T47D (cell line): ENCODE data around the gene IDI1.

ENCODE experiments used
- DNase-seq, 2 experiments: peaks; one replicate each; pipeline versions ENCODE4 v3.0.0 to v3.0.0-alpha.2; 2011 to 2012; ENCODE audit warnings: low read depth in 1 of 2, low spot score in 1 of 2
- JUND ChIP-seq: IDR thresholded peaks from 2 replicates; pipeline ENCODE4 v1.6.1; 2012; ENCODE audit warnings: low read depth
- in situ Hi-C: cut with HindIII; loops from 2 replicates; pipeline ENCODE4 v1.10.0; 2016; ENCODE audit warnings: low sequenced_read_pairs, low pct_unique_long_range_greater_than_20kb

The IDI1 gene

GRCh38 chr10:1037098-1037497 is 11.8 kb downstream of the IDI1 start:
- DNase-seq = no peak
- in situ Hi-C loops = no loop called here
- no peak for TF ChIP-seq JUND

GRCh38 chr10:1036341-1036791 is 12.6 kb downstream of the IDI1 start:
- no peak for TF ChIP-seq JUND
- in situ Hi-C loops = no loop called here
- no peak for DNase-seq

- DNase-seq = no peak
- in situ Hi-C loops = no loop called here
- no peak for TF ChIP-seq JUND
Observed at GRCh38 chr10:1035201-1035600, 13.7 kb downstream of the IDI1 start.

- TF ChIP-seq JUND = no peak
- DNase-seq = peak in 1 of 2 experiments; percentile 50
- in situ Hi-C loops = no loop called here
Observed at GRCh38 chr10:1034758-1035157, 14.2 kb downstream of the IDI1 start.

GRCh38 chr10:1033601-1034000 is 15.3 kb downstream of the IDI1 start:
- in situ Hi-C loops = no loop called here
- no peak for TF ChIP-seq JUND
- DNase-seq = no peak

- no peak for TF ChIP-seq JUND
- no peak for DNase-seq
- in situ Hi-C loops = no loop called here
Observed at GRCh38 chr10:1029838-1030237, 19.1 kb downstream of the IDI1 start.

- in situ Hi-C loops = no loop called here
- TF ChIP-seq JUND = no peak
- DNase-seq = no peak
Observed at GRCh38 chr10:1026578-1026977, 22.3 kb downstream of the IDI1 start.

GRCh38 chr10:1025683-1026082 is 23.2 kb downstream of the IDI1 start, which contains the start of gene IDI2:
TSS of gene IDI2 (minus strand) at chr10:1025859. CDS start at chr10:1024723, 1,136 bp downstream.
- in situ Hi-C loops = no loop called here
- no peak for TF ChIP-seq JUND
- no peak for DNase-seq

- TF ChIP-seq JUND = no peak
- in situ Hi-C loops = no loop called here
- no peak for DNase-seq
Observed at GRCh38 chr10:1024103-1024502, 24.8 kb downstream of the IDI1 start.

GRCh38 chr10:1022413-1022812 is 26.5 kb downstream of the IDI1 start:
- no peak for DNase-seq
- TF ChIP-seq JUND = no peak
- in situ Hi-C loops = no loop called here

GRCh38 chr10:1020958-1021357 is 28.0 kb downstream of the IDI1 start:
- DNase-seq = no peak
- in situ Hi-C loops = no loop called here
- TF ChIP-seq JUND = no peak

GRCh38 chr10:1020460-1020859 is 28.5 kb downstream of the IDI1 start:
- TF ChIP-seq JUND = no peak
- no peak for DNase-seq
- in situ Hi-C loops = no loop called here

GRCh38 chr10:1019362-1019761 is 29.6 kb downstream of the IDI1 start:
- in situ Hi-C loops = no loop called here
- no peak for DNase-seq
- TF ChIP-seq JUND = no peak

- DNase-seq = no peak
- no peak for TF ChIP-seq JUND
- in situ Hi-C loops = no loop called here
Observed at GRCh38 chr10:1015688-1016087, 33.2 kb downstream of the IDI1 start.
